GM19395 (cell line): ENCODE results near the gene C17orf50.
A peak's percentile ranks its signal among the peaks of the same experiment; 100 is the strongest.
"Not testable (repeated sequence)": the region's sequence is repeated elsewhere in the genome, so short reads cannot be mapped to it uniquely, and the experiment has no call there.

Source experiments
- ATAC-seq: cut with Tn5 transposase; IDR thresholded peaks from one replicate; pipeline ENCODE4 v1.9.1; 2021; ENCODE audit warnings: mild to moderate bottlenecking, moderate library complexity; ENCODE audit not compliant: unreplicated experiment

C17orf50 gene

GRCh38 chr17:35751541-35751940, 9.1 kb upstream of the C17orf50 start:
- not testable (repeated sequence) for ATAC-seq

GRCh38 chr17:35752471-35752870, 8.2 kb upstream of the C17orf50 start:
- ATAC-seq: no peak

DNA sequence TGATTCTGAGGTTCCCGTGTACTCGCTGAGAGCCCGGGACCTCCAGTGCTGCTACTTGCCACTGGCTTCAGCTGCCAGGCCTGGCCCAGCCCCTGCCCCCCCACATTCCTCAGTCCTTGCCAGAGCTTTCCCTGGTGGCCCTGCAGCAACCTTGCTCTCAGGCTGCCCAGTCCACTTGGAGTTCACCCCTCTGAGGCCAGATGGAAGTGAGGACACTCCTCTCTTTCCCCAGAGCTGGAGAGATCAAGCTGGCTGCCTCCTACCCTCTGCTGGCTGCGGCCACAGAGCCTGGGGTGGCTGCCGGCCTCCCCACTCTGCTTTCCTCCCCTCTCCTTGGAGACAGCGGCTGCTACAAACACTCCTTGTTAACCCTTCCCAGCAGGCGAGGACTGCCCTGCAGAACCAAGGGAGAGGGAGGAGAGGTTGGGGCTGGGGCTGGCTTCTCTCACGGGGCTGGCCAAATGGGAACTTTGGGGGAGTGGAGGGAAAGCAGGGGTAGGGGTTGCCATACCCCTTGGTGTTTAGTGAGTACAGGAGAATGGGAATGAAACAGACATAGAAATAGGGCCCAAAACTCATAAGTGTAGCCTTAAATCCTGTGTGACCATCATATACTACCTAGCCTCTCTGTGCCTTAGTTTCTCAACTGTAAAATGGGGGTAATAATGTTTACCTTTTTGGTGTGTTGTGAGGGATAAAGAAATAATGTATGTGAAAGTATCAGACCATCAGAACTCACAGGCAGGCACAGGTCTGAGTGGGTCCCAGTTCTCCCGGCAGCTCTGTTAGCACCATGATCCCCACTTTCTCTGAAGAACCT, 7.5 kb upstream of the C17orf50 start, which contains the start of gene GAS2L2:
GAS2L2 (minus strand) TSS at position 295 of the 820 bp plus-strand sequence. CDS start 389 bp downstream, outside the sequence.
- ATAC-seq: no peak

DNA sequence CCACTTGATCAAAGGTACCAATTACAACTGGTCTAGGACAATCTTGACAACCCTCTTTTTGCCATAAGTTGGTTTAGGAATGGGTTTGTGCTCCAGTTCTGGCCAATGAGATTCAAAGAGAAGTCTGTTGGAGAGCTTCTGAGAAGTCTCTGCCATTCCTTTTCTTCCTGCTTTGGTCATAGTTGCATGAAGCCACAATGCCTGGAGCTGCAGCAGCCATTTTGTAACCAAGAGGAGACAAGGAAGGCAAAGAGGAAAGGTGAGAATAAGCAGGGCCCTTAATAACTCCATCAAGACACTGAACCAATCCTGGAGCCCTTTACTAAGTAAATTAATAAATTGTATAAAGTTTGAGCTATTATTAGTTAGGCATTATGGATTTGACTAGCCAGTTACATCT, 3.4 kb upstream of the C17orf50 start:
- ATAC-seq: no peak

DNA sequence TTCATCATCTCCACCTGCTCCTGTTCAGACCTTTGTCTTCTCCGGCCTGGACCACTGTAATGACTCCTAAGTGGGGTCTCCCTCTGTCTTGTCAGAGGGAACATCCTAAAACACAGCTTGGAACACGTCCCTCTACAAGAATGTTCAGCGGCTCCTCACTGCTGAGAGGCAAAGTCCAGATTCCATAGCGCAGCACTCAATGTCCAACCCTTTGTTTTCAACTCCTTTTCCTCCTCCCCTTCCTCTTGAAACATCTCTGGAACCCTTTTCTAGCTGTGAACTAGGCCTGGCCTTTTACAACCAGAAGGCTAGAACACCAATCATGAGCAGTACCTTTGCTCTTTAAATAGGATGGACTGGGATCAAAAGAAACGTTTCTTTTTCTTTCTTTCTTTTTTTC, 914 bp downstream of the C17orf50 start:
- ATAC-seq: no peak

GRCh38 chr17:35763767-35764122, 3.1 kb downstream of the C17orf50 start:
- no peak for ATAC-seq

DNA sequence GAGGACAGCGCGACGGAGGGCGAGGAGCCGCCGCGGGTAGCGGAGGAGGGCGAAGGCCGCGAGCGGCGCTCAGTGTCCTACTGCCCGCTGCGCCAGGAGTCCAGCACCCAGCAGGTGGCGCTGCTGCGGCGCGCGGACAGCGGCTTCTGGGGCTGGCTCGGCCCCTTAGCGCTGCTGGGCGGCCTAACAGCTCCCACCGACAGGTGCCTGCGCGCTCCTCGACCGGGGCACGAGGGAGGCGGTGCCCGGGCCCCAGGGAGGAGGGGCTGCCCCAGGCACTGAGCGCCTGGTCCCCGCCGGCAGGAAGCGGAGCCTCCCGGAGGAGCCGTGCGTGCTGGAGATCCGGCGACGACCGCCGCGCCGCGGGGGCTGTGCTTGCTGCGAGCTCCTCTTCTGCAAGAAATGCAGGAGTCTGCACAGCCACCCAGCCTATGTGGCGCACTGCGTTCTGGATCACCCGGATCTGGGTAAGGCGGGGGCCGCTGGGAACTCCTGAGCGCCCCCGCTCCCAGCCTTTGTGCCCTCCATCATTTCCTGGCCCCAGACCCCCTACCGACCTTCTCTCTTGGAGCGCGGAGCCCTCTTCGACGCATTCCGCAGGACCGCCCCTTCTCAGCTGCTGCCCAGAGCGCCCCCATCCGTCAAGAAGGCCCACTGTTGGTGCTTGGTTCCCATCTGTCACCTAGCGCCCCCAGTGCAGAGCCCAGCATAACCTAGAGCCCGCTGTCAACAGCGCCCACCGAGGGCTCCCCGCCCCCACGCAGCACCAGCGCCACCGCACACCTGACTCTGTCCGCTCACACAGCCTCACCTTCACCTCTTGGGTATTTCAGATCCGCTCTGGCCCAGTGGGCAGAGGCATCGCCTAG, 3.7 kb downstream of the C17orf50 start:
- peak; percentile 79 for ATAC-seq

DNA sequence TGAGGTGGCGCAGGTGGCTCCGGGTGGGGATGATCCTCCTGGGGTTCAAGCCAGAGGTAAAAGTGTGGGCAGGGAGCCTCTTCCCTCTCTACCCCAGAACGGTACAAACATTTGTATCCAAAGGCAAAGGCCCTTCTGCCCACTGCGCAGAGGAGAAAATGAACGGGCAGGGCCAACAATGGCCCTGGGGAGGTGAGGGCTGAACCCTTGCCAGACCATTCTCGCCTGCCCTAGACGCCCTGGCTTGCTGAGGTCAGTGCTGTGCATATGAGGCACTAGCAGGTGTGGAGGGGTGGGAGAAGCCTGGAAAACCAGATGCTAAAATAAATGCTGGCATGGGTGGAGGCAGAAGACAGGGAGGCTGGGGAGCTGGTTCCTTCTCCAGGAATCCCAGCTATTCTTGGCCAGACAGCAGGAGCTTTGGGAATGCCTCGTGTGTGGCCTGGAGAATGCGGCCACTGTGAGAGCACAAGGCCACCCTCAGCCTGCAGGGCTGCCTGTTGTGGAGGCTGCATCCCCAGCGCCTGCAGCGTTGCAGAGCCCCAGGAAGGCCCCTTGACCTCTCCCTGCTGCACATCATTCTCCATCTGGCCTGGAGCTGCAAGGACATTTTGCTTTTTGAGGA, 4.5 kb downstream of the C17orf50 start:
- no peak for ATAC-seq

- no peak for ATAC-seq
Observed at GRCh38 chr17:35765756-35766488, 5.2 kb downstream of the C17orf50 start.

GRCh38 chr17:35766489-35766877, 5.8 kb downstream of the C17orf50 start:
- ATAC-seq: no peak

- no peak for ATAC-seq
Observed at GRCh38 chr17:35766903-35767510, 6.3 kb downstream of the C17orf50 start.

DNA sequence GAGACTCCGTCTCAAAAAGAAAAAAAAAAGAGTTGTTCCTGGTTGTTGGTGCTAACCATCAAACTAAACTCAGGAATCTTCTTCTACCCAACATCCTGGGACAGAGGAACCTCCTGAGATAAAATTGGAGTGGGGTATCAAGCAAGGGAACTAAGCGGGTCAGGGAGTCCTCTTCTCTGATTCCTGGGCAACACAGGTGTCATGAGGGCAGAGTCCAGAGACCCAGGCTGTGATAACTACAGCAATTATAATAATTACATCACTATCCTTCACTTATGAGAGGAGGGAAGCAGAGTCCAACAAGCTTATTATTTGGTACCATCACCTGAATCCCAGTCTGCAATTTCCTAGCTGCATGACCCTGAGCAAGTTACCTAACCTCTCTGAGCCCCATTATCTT, 8.1 kb downstream of the C17orf50 start:
- no peak for ATAC-seq

- ATAC-seq: no peak
Observed at GRCh38 chr17:35769895-35770486, 9.3 kb downstream of the C17orf50 start.

DNA sequence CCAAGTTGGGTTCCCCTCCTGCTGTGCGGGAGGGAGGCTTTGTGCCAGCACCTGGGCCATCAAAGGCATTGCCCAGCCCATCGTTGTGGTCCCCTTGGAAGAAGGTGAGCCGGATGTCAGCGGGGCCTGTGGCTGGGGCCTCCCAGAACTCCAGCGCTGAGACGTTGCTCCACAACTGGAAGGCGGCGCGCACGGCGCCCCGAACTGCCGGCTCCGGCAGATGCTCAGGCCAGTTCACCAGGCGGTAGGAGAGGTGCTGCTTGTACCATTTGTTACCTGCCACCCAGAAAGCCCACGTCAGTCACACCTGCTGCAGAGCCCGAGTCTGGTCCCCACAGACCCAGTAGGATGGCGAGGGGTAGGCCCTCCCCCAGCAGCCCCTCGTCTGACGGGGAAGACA, 12.4 kb downstream of the C17orf50 start:
- ATAC-seq: no peak

- no peak for ATAC-seq
Observed at GRCh38 chr17:35773679-35774425, 13.2 kb downstream of the C17orf50 start.

GRCh38 chr17:35774499-35774898, 13.8 kb downstream of the C17orf50 start:
- no peak for ATAC-seq

DNA sequence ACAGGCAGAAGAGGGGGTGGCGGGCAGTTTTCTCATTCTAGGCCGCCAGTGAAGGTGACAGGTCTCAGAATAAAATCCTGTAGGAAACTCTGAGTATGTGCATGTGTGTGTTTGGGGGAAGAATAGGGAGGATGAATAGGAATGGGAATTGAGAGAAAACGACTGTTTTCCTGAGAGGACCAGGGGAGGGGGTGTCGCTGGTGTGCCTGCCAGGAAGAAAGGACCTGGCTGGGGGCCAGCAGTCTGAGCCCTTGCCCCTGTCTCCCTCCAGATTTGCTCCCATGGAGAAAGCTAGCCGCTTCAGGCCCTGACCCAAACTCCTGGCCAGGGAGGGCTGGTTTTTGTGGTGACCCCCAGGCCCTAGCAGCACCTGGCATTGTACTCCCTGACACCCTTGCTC, 14.4 kb downstream of the C17orf50 start:
- ATAC-seq: no peak

- ATAC-seq: no peak
Observed at GRCh38 chr17:35775583-35775982, 14.9 kb downstream of the C17orf50 start.

DNA sequence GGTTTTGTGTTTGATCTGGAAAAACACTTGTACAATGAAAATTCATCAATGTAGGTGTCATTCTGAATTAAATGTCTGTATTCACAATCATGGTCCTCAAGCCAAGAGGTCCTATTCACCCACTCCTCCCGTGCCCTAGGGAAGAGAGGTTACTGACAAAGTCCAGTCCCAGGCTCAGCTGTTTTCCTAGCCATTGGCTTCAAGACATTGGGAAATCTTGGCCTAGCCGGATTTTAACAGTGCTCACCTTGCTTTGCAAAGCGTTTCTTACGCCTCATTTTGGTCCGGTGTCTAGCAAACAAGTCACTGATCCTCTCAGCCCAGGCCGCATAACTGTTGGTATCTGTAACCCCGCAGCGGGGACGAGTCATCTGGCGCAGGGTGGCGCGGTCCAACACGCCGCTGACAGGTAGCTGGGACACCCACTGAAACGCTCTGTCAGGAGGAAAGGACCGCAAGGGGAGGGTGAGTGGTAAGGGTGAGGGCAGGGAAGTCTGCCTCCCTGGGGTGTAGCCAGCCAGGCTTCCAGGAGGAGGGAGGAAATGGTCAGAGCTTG, 18.0 kb downstream of the C17orf50 start:
- no peak for ATAC-seq
